Measurements from ENCODE around the gene NBL1. TPM values are rescaled to one million over a fixed set of nuclear protein-coding genes. Genes with fewer than 3 reads are reported as not detected.
"Not testable (repeated sequence)": the region's sequence is repeated elsewhere in the genome, so short reads cannot be mapped to it uniquely, and the experiment has no call there.

The NBL1 gene
- total RNA-seq, 1 donor from 2014 or later: 53.0 TPM

DNA sequence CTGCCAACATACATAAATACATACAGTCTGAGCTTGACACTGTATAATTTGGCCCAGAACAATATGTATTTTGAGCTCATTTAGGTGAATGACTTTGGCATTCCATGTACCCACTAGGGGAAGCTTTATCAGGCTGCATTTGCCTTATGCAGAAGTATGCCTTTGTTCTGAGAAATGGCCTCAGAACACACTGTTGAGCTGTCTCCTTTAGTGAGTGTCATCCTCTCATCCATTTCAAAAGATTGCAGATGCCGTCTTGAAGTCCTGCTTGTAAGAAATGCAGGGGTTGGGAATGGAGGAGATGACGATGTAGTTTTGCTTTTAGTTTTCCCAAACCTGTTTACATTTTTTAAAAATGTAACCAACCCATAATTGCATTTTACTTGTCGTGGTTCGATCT, 14.8 kb upstream of the NBL1 start:
- H3K27ac Mint-ChIP-seq: no peak overlapping the region
- intact Hi-C loops (cut with micrococcal nuclease): no loop called here

DNA sequence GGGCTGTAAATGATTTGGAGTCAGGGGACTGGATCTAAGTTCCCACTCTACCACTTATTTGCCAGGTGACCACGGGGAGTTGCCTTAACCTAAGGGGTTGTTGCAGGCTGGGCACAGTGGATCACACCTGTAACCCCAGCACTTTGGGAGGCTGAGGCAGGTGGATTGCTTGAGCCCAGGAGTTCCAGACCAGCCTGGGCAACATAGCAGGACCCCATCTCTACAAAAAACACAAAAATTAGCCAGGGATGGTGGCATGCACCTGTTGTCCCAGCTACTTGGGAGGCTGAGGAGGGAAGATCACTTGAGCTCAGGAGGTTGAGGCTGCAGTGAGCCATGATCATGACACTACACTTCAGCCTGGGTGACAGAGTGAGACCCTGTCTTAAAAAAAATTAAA, 13.9 kb upstream of the NBL1 start:
- intact Hi-C loops (cut with micrococcal nuclease); H3K9me3 Mint-ChIP-seq; DNase-seq (ENCODE audit: low spot score); H3K4me3 Mint-ChIP-seq; H3K27me3 Mint-ChIP-seq (ENCODE audit: insufficient read depth); H3K27ac Mint-ChIP-seq; H3K4me1 Mint-ChIP-seq (ENCODE audit: low read depth): not testable (repeated sequence)
- H3K36me3 Mint-ChIP-seq (ENCODE audit: low read depth): peaks cover 14% of the 10 kb centered on the region

More for the DNA sequence above, 14.8 kb upstream of the NBL1 start:
- Mint-ChIP-seq H3K4me3 (no peak overlapping the region), H3K36me3 (ENCODE audit: low read depth) (peaks cover 19% of the 10 kb centered on the region), H3K4me1 (ENCODE audit: low read depth) (no peaks in the 10 kb centered on the region), H3K27me3 (ENCODE audit: insufficient read depth) (peaks cover under 1% of the 10 kb centered on the region), H3K9me3 (no peaks in the 10 kb centered on the region)
- no peak for DNase-seq (ENCODE audit: low spot score)

DNA sequence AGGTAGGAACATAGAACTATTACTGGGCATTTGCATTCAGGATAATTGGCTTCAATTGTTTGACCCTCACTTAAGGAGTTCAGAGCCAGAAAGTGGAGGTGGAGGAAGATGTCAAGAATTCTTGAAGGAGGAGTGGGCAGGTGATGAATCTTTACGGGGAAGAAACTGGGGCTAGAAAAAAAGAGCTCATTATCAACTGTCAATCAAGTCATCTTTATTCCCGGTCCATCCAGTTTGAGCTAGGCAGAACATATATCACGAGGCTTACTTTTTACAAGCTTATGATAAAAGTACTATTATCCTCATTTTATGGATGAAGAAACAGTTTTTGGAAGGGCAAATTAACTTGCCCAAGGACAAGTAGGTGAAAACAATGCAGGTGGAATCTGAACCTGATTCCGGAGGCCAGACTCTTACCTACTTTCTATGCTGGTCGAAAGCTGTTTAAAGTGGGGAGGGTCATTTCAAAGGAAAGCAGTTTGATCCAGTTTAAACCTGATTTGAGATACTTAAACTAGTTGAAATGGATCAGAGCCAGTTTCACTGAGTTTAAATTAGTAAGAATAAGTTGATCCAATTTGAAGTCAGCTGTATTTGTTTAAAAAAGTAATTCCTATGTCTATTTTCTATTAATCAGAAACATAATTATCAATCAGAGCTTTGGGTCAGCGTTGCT, 13.3 kb upstream of the NBL1 start:
- no peak overlapping the region for H3K4me3 Mint-ChIP-seq
- no peaks in the 10 kb centered on the region for H3K4me1 Mint-ChIP-seq (ENCODE audit: low read depth)
- no peak overlapping the region for H3K27ac Mint-ChIP-seq
- H3K36me3 Mint-ChIP-seq (ENCODE audit: low read depth): peaks cover 13% of the 10 kb centered on the region
- peaks cover 2% of the 10 kb centered on the region for H3K27me3 Mint-ChIP-seq (ENCODE audit: insufficient read depth)
- H3K9me3 Mint-ChIP-seq: no peaks in the 10 kb centered on the region
- intact Hi-C loops (cut with micrococcal nuclease): no loop called here
- no peak for DNase-seq (ENCODE audit: low spot score)

DNA sequence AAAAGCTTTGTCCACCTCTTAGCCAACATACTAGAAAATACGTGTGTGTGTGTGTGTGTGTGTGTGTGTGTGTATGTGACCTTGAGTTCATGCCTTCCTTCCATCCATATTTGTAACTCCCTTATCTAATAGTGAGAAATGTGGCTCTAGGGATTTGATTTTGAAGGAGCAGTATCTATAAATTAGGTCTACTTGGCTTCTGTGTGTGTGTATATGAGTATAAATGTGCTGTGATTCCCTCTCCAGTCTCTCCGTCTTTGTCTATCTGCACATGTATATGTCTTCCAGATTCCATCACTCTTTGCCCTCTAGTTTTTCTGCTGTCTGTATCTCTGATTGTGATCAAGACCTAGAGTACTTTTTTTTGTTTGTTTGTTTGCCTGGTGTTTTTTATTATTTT, 11.9 kb upstream of the NBL1 start:
- Mint-ChIP-seq H3K27ac (no peak overlapping the region), H3K27me3 (ENCODE audit: insufficient read depth) (peaks cover 2% of the 10 kb centered on the region), H3K4me1 (ENCODE audit: low read depth) (no peaks in the 10 kb centered on the region)

DNA sequence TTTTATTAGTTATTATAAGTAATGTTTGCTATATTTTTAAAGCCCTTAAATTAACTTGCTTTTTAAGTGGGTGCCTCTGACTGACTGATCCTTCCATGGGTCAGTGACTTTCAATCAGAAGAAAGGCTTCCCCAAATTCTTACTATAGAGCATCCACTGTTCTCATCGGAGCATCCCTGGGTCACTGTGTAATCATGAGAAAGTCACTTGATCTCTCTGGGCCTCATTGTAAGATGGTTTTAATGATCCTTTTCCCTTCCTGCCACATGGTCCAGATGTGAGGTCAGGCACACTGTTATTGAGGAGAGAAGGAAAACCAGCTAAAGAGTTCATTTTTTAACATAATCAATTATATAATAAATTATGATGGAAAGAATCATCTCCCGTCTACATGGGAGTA, 11.0 kb upstream of the NBL1 start:
- intact Hi-C loops (cut with micrococcal nuclease): no loop called here
- Mint-ChIP-seq H3K4me1 (ENCODE audit: low read depth) (no peaks in the 10 kb centered on the region), H3K36me3 (ENCODE audit: low read depth) (peaks cover 1% of the 10 kb centered on the region), H3K4me3 (no peak overlapping the region), H3K27me3 (ENCODE audit: insufficient read depth) (peaks cover 2% of the 10 kb centered on the region), H3K27ac (no peak overlapping the region), H3K9me3 (no peaks in the 10 kb centered on the region)
- no peak for DNase-seq (ENCODE audit: low spot score)

More for the DNA sequence above, 11.9 kb upstream of the NBL1 start:
- peaks cover 4% of the 10 kb centered on the region for H3K36me3 Mint-ChIP-seq (ENCODE audit: low read depth)
- H3K4me3 Mint-ChIP-seq: no peak overlapping the region
- DNase-seq (ENCODE audit: low spot score): no peak
- no peaks in the 10 kb centered on the region for H3K9me3 Mint-ChIP-seq
- intact Hi-C loops (cut with micrococcal nuclease): no loop called here

DNA sequence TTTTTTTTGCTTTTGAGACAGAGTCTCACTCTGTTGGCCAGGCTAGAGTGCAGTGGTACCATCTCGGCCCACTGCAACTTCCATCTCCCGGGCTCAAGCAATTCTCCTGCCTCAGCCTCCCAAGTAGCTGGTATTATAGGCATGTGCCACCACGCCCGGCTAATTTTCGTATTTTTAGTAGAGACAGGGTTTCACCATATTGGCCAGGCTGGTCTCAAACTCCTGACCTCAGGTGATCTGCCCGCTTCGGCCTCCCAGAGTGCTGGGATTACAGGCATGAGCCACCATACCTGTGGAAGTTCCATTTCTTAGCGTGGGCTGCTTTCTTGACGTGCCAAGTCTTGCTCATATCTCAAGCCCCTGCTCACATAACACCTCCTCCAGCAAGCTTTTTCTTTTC, 9.0 kb upstream of the NBL1 start:
- H3K27ac Mint-ChIP-seq; H3K36me3 Mint-ChIP-seq (ENCODE audit: low read depth); DNase-seq (ENCODE audit: low spot score); intact Hi-C loops (cut with micrococcal nuclease); H3K4me1 Mint-ChIP-seq (ENCODE audit: low read depth); H3K4me3 Mint-ChIP-seq; H3K27me3 Mint-ChIP-seq (ENCODE audit: insufficient read depth); H3K9me3 Mint-ChIP-seq: not testable (repeated sequence)

DNA sequence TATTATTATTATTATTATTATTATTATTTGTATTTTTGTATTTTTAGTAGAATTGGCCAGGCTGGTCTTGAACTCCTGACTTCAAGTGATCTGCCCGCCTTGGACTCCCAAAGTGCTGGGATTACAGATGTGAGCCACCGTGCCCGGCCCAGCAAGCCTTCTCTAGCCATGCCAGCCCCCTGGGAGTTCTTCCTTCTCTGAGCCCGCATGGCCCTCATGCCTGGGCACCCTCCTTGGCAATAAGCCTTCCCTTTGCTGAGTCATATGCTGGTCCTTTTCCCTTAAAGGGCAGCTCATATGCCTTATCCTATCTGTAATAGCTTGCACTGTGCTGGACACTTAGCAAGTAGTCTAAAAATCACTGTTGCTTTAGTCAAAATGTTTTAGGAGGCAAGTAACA, 8.5 kb upstream of the NBL1 start:
- DNase-seq (ENCODE audit: low spot score): no peak
- Mint-ChIP-seq H3K4me3 (no peak overlapping the region), H3K9me3 (no peaks in the 10 kb centered on the region), H3K4me1 (ENCODE audit: low read depth) (no peaks in the 10 kb centered on the region), H3K36me3 (ENCODE audit: low read depth) (no peaks in the 10 kb centered on the region), H3K27ac (no peak overlapping the region), H3K27me3 (ENCODE audit: insufficient read depth) (peaks cover 2% of the 10 kb centered on the region)
- intact Hi-C loops (cut with micrococcal nuclease): no loop called here

DNA sequence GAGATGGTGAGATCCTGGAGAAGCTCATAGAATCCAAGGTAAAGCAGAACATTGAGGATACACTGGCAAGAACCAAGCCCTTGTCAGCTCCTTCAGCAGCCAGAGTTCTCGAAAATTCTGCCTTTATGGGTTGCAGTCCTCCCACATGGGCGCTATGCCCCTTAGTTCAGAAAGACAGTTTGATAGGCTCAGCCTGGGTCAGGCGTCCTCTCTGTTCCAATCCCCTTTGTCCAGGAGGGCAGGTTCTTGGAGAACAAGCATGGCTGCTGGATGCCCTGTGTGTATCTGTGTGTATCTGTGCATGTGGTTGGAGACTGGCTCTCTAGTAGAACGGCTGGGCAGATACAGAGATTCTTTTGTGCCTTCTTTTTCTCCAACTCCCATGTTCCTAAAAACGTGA, 8.0 kb upstream of the NBL1 start:
- no peaks in the 10 kb centered on the region for H3K4me1 Mint-ChIP-seq (ENCODE audit: low read depth)
- no peaks in the 10 kb centered on the region for H3K9me3 Mint-ChIP-seq
- intact Hi-C loops (cut with micrococcal nuclease): no loop called here
- peaks cover 5% of the 10 kb centered on the region for H3K27me3 Mint-ChIP-seq (ENCODE audit: insufficient read depth)
- H3K36me3 Mint-ChIP-seq (ENCODE audit: low read depth): no peaks in the 10 kb centered on the region
- H3K4me3 Mint-ChIP-seq: no peak overlapping the region
- H3K27ac Mint-ChIP-seq: no peak overlapping the region
- DNase-seq (ENCODE audit: low spot score): no peak

DNA sequence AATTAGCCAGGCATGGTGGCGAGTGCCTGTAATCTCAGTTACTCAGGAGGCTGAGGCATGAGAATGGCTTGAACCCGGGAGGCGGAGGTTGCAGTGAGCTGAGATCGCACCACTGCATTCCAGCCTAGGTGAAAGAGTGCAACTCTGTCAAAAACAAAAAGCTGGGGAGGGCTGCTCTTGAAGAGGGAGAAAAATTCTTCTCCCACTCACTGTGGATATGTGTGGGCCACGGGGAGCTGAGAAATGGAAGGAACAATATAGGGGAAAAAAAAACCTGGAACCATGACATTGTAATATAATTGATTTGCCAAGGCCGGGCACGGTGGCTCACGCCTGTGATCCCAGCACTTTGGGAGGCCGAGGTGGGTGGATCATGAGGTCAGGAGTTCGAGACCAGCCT, 7.4 kb upstream of the NBL1 start:
- intact Hi-C loops (cut with micrococcal nuclease); DNase-seq (ENCODE audit: low spot score); H3K36me3 Mint-ChIP-seq (ENCODE audit: low read depth); H3K27ac Mint-ChIP-seq; H3K4me3 Mint-ChIP-seq; H3K4me1 Mint-ChIP-seq (ENCODE audit: low read depth); H3K9me3 Mint-ChIP-seq: not testable (repeated sequence)
- H3K27me3 Mint-ChIP-seq (ENCODE audit: insufficient read depth): peaks cover 12% of the 10 kb centered on the region

DNA sequence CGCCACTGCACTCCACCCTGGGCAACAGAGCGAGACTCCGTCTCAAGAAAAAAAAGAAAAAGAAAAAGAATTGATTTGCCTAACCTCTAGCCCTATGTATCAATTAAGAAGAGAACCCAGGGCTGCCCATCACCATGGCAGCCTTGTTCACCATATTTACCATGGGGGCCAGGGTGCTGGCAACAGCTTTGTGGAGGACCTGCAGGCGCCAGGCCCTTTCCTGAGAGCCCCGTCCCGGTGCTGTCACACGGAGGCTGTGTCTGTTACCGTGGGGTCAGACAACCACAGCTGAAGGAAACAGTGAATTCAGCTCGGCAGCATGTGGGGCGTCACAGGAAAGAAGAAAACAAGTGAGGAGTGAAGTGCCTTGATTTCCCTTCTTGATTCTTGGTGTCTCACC, 6.5 kb upstream of the NBL1 start:
- intact Hi-C loops (cut with micrococcal nuclease): no loop called here
- no peaks in the 10 kb centered on the region for H3K9me3 Mint-ChIP-seq
- no peaks in the 10 kb centered on the region for H3K4me1 Mint-ChIP-seq (ENCODE audit: low read depth)
- no peak overlapping the region for H3K4me3 Mint-ChIP-seq
- no peak for DNase-seq (ENCODE audit: low spot score)
- H3K36me3 Mint-ChIP-seq (ENCODE audit: low read depth): no peaks in the 10 kb centered on the region
- H3K27ac Mint-ChIP-seq: no peak overlapping the region
- peaks cover 19% of the 10 kb centered on the region for H3K27me3 Mint-ChIP-seq (ENCODE audit: insufficient read depth)

DNA sequence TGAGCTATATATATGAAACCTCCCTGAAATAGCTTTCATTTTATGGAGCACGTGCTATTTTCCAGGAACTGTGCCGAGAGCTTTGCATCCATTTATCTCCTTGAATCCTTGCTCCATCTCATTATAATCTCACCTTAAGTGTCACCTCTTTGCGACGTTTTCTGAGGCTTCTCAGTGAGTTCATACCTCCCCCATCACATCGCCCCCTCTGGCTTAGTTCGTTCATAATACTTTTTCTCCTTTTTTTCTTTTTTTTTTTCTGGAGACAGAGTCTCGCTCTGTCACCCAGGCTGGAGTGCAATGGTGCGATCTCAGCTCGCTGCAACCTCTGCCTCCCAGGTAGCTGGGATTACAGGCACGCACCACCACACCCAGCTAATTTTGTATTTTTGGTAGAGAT, 4.9 kb upstream of the NBL1 start:
- DNase-seq (ENCODE audit: low spot score); H3K36me3 Mint-ChIP-seq (ENCODE audit: low read depth); intact Hi-C loops (cut with micrococcal nuclease); H3K27ac Mint-ChIP-seq; H3K9me3 Mint-ChIP-seq; H3K4me1 Mint-ChIP-seq (ENCODE audit: low read depth); H3K4me3 Mint-ChIP-seq: not testable (repeated sequence)
- H3K27me3 Mint-ChIP-seq (ENCODE audit: insufficient read depth): peaks cover 26% of the 10 kb centered on the region

DNA sequence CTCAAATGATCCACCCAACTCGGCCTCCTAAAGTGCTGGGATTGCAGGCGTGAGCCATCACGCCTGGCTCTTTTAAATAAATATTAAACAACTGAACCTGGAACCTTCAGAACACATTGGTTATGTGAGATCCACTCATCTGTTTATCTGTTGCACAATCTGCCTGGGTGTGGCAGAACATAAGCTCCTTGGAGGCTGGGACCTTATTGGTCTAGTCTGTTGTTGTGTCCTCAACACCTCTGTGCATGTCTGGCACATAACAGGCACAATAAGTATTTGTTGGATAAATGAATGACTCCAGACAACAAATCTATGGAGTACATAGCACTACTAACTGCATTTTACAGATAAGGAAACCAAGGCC, 4.1 kb upstream of the NBL1 start:
- intact Hi-C loops (cut with micrococcal nuclease): loop anchor here (5.0 kb wide), 1 partner anchor 388 kb away; the partner anchor contains the start of genes EMC1 and MRTO4
- Mint-ChIP-seq H3K9me3 (no peaks in the 10 kb centered on the region), H3K27ac (no peak overlapping the region), H3K27me3 (ENCODE audit: insufficient read depth) (peaks cover 24% of the 10 kb centered on the region), H3K36me3 (ENCODE audit: low read depth) (no peaks in the 10 kb centered on the region), H3K4me1 (ENCODE audit: low read depth) (peaks cover 9% of the 10 kb centered on the region), H3K4me3 (no peak overlapping the region)
- DNase-seq (ENCODE audit: low spot score): no peak

DNA sequence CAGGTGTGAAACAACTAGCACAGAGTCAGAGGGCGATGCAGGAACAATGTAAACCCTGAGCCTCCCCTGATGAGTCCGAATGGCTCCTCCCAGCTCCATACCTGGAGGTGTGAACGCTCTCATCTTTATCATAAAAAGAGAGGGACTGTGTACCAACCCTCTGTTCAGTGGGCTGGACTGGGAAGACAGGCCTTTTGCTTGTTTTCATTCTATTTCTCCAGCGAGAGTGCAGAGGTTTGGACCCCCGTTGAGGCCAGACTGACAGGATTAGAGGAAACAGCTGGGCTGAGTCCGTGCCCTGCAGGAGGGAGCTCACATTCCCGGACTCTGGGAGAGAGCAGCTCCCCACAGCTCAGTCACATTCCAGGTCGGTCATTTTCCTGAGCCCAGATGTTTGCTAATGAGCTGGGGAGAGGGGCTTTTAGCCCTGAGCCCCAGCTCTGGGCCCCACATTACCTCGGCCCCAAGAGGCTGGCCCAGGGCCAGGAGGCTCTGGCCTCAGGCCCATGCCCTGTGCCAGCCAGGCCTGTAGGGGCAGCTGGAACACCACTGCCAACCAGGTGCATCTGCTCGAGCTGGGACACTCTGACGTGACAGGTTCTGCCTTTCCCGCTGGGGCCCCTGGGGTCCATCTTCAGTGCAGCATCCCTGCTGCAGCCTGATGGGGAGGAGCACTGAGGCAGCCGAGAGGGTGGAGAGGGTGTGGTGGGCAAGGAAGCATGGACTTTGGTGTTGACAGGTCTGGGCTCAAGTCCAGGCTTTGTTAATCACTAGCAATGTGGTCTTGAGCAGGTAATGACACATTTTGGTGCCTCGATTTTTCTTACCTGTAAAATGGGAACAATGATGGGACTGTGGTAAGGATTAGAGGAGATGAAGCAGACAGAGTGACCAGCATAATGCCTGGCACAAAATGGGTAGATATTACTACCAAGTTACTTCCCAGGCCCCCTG, 3.5 kb upstream of the NBL1 start:
- H3K9me3 Mint-ChIP-seq: no peaks in the 10 kb centered on the region
- intact Hi-C loops (cut with micrococcal nuclease): loop anchor here (5.0 kb wide), 1 partner anchor 388 kb away; the partner anchor contains the start of genes EMC1 and MRTO4
- no peak for DNase-seq (ENCODE audit: low spot score)
- H3K27ac Mint-ChIP-seq: no peak overlapping the region
- no peak overlapping the region for H3K4me3 Mint-ChIP-seq
- H3K4me1 Mint-ChIP-seq (ENCODE audit: low read depth): peaks cover 9% of the 10 kb centered on the region
- peaks cover 24% of the 10 kb centered on the region for H3K27me3 Mint-ChIP-seq (ENCODE audit: insufficient read depth)
- H3K36me3 Mint-ChIP-seq (ENCODE audit: low read depth): no peaks in the 10 kb centered on the region
